ENCODE measurements around the gene STX1B.
"Not testable (repeated sequence)": the region's sequence is repeated elsewhere in the genome, so short reads cannot be mapped to it uniquely, and the experiment has no call there.

GRCh38 chr16:31013292-31013691 is 2.9 kb upstream of the STX1B start:
- not testable (repeated sequence) for TF ChIP-seq EMX1 (CRISPR knock-in tag; IDR thresholded peaks at IDR 0.05); NR1H2 (CRISPR knock-in tag; IDR thresholded peaks at IDR 0.05); FOXJ3 (CRISPR knock-in tag; IDR thresholded peaks at IDR 0.05; ENCODE audit: borderline replicate concordance); CTCF (IDR thresholded peaks at IDR 0.05); RELA (CRISPR knock-in tag; IDR thresholded peaks at IDR 0.05; ENCODE audit: borderline replicate concordance)

Data from WTC11 (cell line).